T-cell (primary cell): ENCODE results near the gene TOMM20. TPM values are rescaled to one million over a fixed set of nuclear protein-coding genes. Genes with fewer than 3 reads are reported as not detected.

Experiments used
- ATAC-seq, 4 experiments: fragments of 200-7000 bp in 3 of 4; fragments of 150-1000 bp in 1 of 4; cut with Tn5 transposase; replicated peaks in 1 of 4; 1 replicate in 3 of 4; 2 replicates in 1 of 4; pipeline ENCODE4 v1.10.0; 2021; ENCODE audit warnings: moderate library complexity in 3 of 4, mild to moderate bottlenecking in 2 of 4, moderate number of reproducible peaks in 1 of 4
- CTCF ChIA-PET, 2 donors: fragments of 300-600 bp; sonication (Branson Sonifier 250); formaldehyde crosslinking; loops; one replicate each; lab custom pipeline; 2022; ENCODE audit warnings: antibody characterized with exemption in 2 of 2; lab: Charles Lee
- POLR2A ChIA-PET, 2 donors: fragments of 300-600 bp; sonication (Branson Sonifier 250); formaldehyde crosslinking; loops; one replicate each; lab custom pipeline; 2022; ENCODE audit warnings: antibody characterized with exemption in 2 of 2; lab: Charles Lee
- DNase-seq, 35 experiments: peaks; one replicate each; pipeline versions ENCODE4 v3.0.0 to v3.0.0-alpha.2; 2013 to 2023
- H3K27ac ChIP-seq: one replicate; pipeline ENCODE4 v1.5.1; 2013; ENCODE audit warnings: low read length
- H3K27me3 ChIP-seq, 2 experiments: replicated peaks in 1 of 2; 1 replicate in 1 of 2; 2 replicates in 1 of 2; pipeline versions ENCODE4 v1.6.1 to v1.7.0; 2013; ENCODE audit warnings: low read length in 1 of 2, mixed read lengths in 1 of 2; ENCODE audit not compliant: control insufficient read depth in 2 of 2, insufficient read depth in 2 of 2; ENCODE audit errors: extremely low read depth in 1 of 2
- H3K36me3 ChIP-seq, 2 donors: 1 replicate in 1 of 2; 2 replicates in 1 of 2; pipeline versions ENCODE4 v1.6.1 to v1.7.0; 2013; ENCODE audit warnings: low read length in 1 of 2; ENCODE audit not compliant: control insufficient read depth in 2 of 2, insufficient read depth in 1 of 2; ENCODE audit errors: extremely low read depth in 1 of 2
- H3K4me1 ChIP-seq, 2 experiments: 1 replicate in 1 of 2; 2 replicates in 1 of 2; pipeline versions ENCODE4 v1.6.1 to v1.7.0; 2013; ENCODE audit warnings: low read length in 2 of 2, mixed read lengths in 1 of 2; ENCODE audit not compliant: insufficient read depth in 2 of 2, control insufficient read depth in 1 of 2; ENCODE audit errors: extremely low read depth in 1 of 2
- H3K4me3 ChIP-seq, 2 donors: 1 replicate in 1 of 2; 2 replicates in 1 of 2; pipeline versions ENCODE4 v1.5.1 to v1.7.0; 2013; ENCODE audit warnings: mild to moderate bottlenecking in 2 of 2, low read length in 1 of 2, moderate library complexity in 1 of 2; ENCODE audit not compliant: control insufficient read depth in 1 of 2; ENCODE audit errors: extremely low read depth in 1 of 2
- H3K9me3 ChIP-seq: 2 replicates; pipeline ENCODE4 v1.7.0; 2013
- H3K27ac Mint-ChIP-seq, 2 donors: one replicate each; pipeline ENCODE4 v1.8.0; 2020 to 2021; ENCODE audit warnings: mild to moderate bottlenecking in 2 of 2, mixed read lengths in 2 of 2
- H3K27me3 Mint-ChIP-seq, 2 donors: one replicate each; pipeline ENCODE4 v1.8.0; 2021 to 2022; ENCODE audit warnings: mixed read lengths in 2 of 2
- H3K36me3 Mint-ChIP-seq: one replicate; pipeline ENCODE4 v1.8.0; 2021; ENCODE audit warnings: mixed read lengths
- H3K4me1 Mint-ChIP-seq, 3 donors: one replicate each; pipeline ENCODE4 v1.8.0; 2020 to 2022; ENCODE audit warnings: mixed read lengths in 3 of 3, mild to moderate bottlenecking in 1 of 3
- H3K4me3 Mint-ChIP-seq, 3 donors: one replicate each; pipeline ENCODE4 v1.8.0; 2020 to 2022; ENCODE audit warnings: mild to moderate bottlenecking in 3 of 3, mixed read lengths in 3 of 3, moderate library complexity in 3 of 3
- H3K9me3 Mint-ChIP-seq, 3 donors: one replicate each; pipeline ENCODE4 v1.8.0; 2020 to 2022; ENCODE audit warnings: mixed read lengths in 3 of 3
- WGBS: methylation state at CpG from one replicate; pipeline ENCODE4 v1.1.5; 2013; ENCODE audit warnings: missing lambda C conversion rate; ENCODE audit not compliant: insufficient coverage; 5-methylcytosine and 5-hydroxymethylcytosine counted together
- total RNA-seq, 35 experiments: library from RNA in 6 of 35; stranded (reverse) in 6 of 35; fragments of 120-200 nt in 1 of 35; gene quantifications; one replicate each; pipeline versions ENCODE4 v1.2.1 to v1.2.4 and lab custom pipeline; 2013 to 2026

The TOMM20 gene
- total RNA-seq, 5 donors from 2014 or later (not counting 1 experiment from before 2014, with no cell fraction given) = 81.7 to 115 (median 106) TPM

DNA sequence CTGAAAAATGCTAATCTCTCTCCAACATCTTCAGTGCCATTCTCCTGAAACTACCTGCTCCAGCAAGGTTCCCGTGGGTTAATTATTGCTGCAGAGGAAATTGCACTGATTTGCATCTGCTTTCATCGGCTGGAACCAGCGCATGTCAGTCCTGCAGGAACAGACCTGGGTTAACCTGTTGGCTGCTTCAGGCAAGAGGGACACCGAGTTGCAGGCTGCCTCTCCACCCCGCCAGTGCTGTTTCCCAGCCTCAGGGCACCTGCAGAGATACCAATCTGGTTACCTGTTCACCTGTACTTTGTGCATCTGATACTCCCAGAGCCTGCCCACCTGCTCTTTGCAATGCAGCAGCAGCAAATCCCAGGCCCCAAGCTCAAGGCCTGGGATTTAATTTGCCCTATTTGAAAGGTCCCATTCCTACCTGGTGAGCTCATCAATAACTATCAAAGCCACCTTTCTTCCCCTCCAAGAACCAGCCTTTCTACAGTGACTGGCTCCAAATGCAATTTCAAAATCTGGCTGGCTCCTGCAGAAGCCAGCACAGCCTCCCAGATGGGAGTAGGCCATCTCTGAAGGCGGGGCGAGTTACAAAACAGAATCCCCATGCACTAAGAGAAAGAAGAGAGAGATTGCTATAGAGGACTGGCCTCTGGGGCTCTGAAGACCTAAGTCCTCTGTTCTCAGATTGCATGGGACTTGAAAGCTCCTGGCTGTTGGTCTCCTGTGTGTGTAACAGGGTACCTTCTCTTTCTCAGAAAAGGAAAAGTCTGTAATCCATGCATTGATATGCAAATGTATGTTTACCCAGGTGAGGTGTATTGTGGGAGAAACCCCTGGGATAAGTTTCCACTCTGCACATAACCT is 67.8 kb downstream of the TOMM20 start:
- Mint-ChIP-seq H3K36me3 (no peaks in the 10 kb centered on the region), H3K9me3 (no peaks in the 10 kb centered on the region), H3K4me3 (no peak overlapping the region), H3K27ac (no peak overlapping the region), H3K4me1 (peaks cover 14 to 25% (median 23%) of the 10 kb centered on the region in 3 donors), H3K27me3 (no peaks in the 10 kb centered on the region)
- CTCF ChIA-PET = no interaction called here
- no peaks in the 10 kb centered on the region for H3K36me3 ChIP-seq
- H3K27me3 ChIP-seq = no peaks in the 10 kb centered on the region
- 68% methylated on average over 5 of the region's 7 CpGs for WGBS
- ATAC-seq = no peak
- no peak overlapping the region for H3K4me3 ChIP-seq
- DNase-seq = no peak
- H3K9me3 ChIP-seq = no peaks in the 10 kb centered on the region
- H3K27ac ChIP-seq = no peak overlapping the region
- peaks cover 6 to 12% of the 10 kb centered on the region in 2 experiments for H3K4me1 ChIP-seq
- POLR2A ChIA-PET = no interaction called here

Other genes starting within 250 kb of the TOMM20 start
- 100 to 1,000 TPM; 115 to 169 (median 129) TPM for gene RBM34, start 32.4 kb upstream of the TOMM20 start, total RNA-seq
- gene ARID4B, start 199.3 kb upstream of the TOMM20 start, total RNA-seq = 100 to 1,000 TPM in 2 of 5 donors, 10 to 100 TPM in 3; 70.4 to 151 (median 79.1) TPM
- 10 to 100 TPM; 32.2 to 44.0 (median 39.8) TPM for gene GGPS1, start 199.7 kb upstream of the TOMM20 start, total RNA-seq
- 10 to 100 TPM; 15.6 to 21.5 (median 18.6) TPM for gene TBCE, start 238.6 kb upstream of the TOMM20 start, total RNA-seq